Astrocyte of the cerebellum (primary cell): ENCODE results near the gene SLC29A1.

Experiments
- DNase-seq: peaks from one replicate; pipeline ENCODE4 v3.0.0-alpha.2; 2011; ENCODE audit warnings: low read depth
- H3K4me3 ChIP-seq: 2 replicates; pipeline ENCODE4 v1.5.1; 2011; ENCODE audit warnings: mild to moderate bottlenecking, low read depth, low read length, moderate library complexity
- CTCF ChIP-seq: IDR thresholded peaks from 2 replicates; pipeline ENCODE4 v1.5.1; 2012; ENCODE audit warnings: low read length, low read depth, moderate library complexity, mild to moderate bottlenecking; ENCODE audit errors: missing control alignments
- in situ Hi-C: cut with HindIII; loops from 2 replicates; pipeline ENCODE4 v1.10.0; 2017; ENCODE audit warnings: low sequenced_read_pairs

Gene SLC29A1

GRCh38 chr6:44223319-44224028 lies at the start of gene SLC29A1:
SLC29A1 (plus strand) TSS chr6:44223595; CDS start chr6:44227314, 3,719 bp downstream.
- TF ChIP-seq CTCF: no peak
- DNase-seq: no peak
- in situ Hi-C loops: no loop called here
- H3K4me3 ChIP-seq: peak within 1 kb of the TSS; percentile 49

GRCh38 chr6:44176130-44176761 lies 47.1 kb upstream of the SLC29A1 start:
- no peak for DNase-seq

GRCh38 chr6:44176762-44177509 lies 46.5 kb upstream of the SLC29A1 start:
- no peak overlapping the region for H3K4me3 ChIP-seq
- in situ Hi-C loops: no loop called here
- DNase-seq: no peak
- no peak for TF ChIP-seq CTCF

More at GRCh38 chr6:44176130-44176761, 47.1 kb upstream of the SLC29A1 start:
- no peak overlapping the region for H3K4me3 ChIP-seq
- no peak for TF ChIP-seq CTCF
- in situ Hi-C loops: no loop called here

GRCh38 chr6:44177691-44178423 lies 45.5 kb upstream of the SLC29A1 start:
- no peak for TF ChIP-seq CTCF

GRCh38 chr6:44178424-44179071 lies 44.8 kb upstream of the SLC29A1 start:
- no peak for TF ChIP-seq CTCF
- in situ Hi-C loops: no loop called here
- DNase-seq: no peak
- no peak overlapping the region for H3K4me3 ChIP-seq

More at GRCh38 chr6:44177691-44178423, 45.5 kb upstream of the SLC29A1 start:
- no peak overlapping the region for H3K4me3 ChIP-seq
- in situ Hi-C loops: no loop called here
- peak; percentile 16 for DNase-seq
